Measurements from ENCODE around the gene IFRD1.

The IFRD1 gene

DNA sequence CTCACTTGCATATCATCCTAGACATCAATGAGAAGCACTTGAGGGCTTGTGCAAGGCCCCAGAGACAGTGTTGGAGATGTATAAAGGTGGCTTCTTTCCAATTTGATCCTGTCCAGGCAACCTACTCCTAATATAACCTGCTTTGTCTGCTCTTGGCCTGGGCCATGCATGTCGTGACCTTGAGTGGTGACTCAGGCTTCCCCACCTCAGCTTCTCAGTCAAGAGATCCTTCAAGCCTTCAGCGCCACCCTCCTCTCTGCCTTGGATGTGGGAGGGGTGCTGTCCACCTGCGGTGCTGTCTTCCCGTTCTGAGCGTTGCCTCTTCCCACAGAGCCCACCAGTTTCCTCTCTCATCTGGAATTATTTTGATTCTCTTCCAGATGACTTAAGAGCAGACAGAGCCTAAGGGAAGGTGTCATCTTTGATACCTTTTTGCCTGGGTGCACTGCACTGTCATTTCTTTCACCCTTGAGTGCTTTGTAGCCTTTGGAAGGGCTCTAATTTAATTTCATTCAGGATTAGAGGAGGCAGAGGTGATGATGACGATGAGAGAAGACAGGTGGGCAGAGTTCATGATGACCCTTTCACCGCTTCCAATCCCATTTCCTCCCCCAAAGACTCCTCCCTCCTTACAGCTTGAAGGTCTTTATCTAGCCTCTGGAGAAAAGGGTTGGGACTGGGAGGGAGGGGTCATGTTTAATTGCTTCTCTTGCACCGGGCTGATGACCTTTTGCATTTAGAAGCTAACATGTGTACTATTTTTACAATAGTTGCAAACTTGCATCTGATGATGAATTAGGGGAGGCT is 37.4 kb downstream of the IFRD1 start:
- no peak for DNase-seq (ENCODE audit: low read depth in 3 of 3)

DNA sequence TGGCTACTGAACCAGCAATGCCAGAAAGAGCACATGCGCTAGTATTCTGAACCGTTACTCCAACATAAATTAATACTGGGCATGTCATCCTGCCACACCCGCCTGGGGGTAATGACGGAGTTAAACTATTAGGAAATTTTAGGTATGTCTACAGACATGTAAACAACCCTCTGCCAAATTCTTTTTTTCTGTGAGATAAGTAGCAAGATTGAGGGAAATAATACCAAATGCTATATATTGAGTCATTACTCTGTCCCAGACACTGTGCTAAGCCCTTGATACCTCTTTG is 37.9 kb downstream of the IFRD1 start:
- DNase-seq (ENCODE audit: low read depth in 3 of 3), result no peak

DNA sequence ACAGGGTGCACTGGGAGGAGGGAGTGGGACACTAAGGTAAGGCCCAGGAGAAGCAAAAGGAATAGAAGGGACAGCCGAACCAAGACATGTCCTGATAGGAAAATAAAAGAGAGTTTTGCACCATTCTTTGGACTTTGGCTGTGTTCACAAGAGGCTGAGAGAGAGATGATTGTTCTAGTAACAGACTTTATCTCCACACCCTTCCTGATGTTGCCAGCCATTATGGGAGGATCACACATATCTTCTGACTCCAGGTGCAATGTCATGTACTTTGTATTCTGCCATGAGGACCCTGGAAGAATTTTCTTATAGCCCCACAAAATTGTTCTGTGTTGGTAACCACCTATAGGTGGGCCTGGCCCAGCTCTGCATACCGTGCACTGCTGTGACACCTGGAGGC is 41.9 kb downstream of the IFRD1 start:
- no peak for DNase-seq (ENCODE audit: low read depth in 3 of 3)

DNA sequence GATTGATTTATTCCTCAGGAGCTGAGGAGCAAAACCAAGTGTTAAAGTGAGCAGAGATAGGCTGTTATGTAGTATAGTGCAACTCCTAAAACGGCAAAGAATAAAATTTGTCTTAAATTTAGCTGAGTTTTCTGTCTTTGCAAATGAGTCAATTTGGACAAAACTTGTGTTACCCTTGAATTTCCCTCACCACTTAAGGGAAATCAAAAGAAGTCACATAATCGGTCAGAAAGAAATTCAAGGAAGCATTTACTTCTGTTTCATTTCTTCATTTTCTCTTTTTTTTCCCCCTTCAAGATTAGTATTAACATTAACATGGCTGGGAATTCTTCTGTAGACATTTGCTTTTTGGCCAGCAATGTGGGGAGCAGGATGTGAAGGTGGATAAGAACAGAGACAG is 44.4 kb downstream of the IFRD1 start:
- DNase-seq (ENCODE audit: low read depth in 3 of 3), result no peak

DNA sequence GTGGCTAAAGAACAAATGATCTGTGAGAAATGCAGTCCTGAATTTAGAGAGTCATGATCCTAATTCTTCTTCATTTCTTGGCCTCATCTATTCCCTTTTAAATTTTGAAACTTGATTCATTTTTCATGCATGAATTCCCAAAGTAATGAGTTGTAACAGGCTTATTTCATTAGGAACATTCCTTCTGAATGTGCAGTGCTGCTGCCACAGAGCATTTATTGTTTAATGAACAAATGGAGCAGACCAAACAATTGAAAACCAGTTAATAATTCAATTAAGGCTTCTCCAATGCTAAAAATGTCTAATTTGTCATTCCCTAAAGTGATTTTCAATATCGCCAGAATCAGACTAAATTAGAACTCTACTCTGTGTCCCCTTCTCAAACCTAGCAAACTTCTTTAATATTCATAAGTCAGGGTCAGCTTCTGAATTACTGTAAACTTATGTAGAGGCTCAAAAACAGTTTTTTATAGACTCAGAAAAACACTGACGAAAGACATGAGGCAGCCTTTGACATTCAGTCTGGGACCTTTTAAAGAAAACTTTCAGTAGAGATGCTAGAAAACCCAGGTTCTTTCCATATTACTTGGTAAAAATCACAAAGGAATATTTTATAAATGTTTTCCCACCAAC is 45.0 kb downstream of the IFRD1 start:
- DNase-seq (ENCODE audit: low read depth in 3 of 3), result no peak

DNA sequence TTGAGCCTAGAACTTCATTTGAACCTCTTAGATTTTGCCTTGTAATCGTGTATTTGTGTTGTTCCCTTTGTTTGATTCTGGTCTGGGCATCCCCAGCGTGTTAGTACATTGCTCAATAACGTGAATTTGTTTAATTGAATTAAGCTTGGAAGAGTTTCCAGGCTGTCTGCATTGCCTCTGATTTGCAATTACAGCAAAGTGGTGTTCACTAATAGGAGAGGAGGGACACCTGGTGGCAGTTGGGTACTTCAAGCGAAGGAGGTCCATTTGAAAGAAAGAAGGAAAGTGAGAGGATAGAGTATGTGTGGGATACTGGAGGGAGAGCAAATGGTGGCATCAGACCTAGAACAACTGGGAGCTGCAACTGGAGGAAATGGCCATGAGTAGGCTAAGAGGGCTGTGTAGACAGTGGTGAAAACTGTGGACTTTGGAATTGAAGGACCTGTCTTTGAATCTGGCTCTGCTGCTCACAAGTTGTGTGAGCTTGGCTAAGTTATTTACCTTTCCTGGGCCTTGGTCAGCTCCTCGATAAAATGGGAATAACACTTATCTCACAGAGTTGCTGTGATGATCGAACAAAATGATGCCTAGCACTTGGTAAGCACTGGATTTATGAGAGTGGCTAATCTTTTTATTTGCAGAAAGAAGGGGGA is 45.7 kb downstream of the IFRD1 start:
- DNase-seq (ENCODE audit: low read depth in 3 of 3), result no peak

DNA sequence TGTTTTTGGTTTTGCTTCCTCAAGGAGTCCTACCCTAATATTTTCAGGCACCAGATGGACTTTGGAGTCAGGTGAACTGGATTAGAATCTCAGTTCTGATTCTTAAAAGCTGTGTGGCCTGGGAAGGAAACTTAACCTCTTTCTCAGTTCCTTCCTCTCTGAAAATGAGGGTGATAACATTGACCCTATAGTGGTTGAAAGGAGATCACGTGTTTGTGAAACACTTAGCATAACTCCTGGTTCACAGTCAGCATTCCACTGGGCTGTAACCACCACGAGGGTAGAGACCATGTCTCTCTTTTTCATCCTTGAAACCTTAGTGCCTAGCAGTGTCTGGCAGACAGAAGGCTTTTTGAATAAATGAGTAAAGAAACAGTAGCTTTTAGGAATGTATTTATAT is 47.2 kb downstream of the IFRD1 start:
- no peak for DNase-seq (ENCODE audit: low read depth in 3 of 3)

DNA sequence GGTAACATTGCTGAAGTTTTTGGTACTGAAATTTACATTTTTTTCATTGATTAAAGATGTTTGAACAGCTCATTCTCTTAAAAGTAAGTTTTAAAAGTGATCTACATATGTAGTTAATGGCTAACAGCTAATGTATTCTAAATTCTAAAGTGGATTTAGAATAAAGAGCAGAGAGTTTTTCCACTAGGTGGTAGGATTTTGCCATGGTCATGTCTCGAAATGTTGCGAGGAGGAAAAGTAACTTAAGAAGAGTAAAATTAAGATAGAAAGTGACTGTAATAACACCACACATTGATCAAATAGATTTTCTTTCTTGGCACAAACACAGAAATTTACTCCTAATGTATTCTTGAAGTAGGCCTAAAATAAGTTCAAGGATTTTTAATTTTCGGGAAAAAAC is 50.4 kb downstream of the IFRD1 start:
- no peak for DNase-seq (ENCODE audit: low read depth in 3 of 3)

DNA sequence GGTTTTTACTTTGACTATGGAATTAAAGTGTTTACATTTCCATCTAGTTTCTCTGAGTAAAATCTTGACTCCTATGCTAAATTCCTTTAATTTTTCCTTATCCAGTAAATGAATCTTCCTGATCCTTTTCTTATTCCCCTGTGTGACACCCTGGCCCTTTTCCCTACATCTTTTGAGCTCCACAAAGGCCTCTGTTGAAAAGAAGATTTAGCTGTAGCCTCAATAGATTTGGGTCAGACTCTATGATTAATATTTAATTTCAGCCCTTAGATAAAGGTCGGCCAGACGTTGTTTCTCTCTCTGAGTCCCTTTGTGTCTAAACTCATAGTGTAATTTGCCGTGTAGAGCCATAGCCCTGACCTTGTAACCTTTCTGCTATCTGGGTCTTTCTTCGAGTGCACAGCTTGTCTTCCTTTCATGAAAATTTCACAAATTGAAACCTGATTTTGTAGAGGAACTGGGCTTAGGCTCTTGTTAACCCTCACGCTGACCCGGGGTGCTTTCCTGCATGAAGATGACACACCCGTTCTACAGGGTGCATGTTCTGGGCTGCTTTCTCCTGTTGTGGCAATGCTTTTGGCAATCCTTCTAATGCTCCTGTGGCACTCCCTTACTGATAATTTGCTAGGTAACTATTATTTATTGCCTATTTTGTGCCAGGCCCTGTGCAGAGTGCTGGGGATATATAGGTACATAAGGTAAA is 51.7 kb downstream of the IFRD1 start:
- DNase-seq (ENCODE audit: low read depth in 3 of 3), result no peak

DNA sequence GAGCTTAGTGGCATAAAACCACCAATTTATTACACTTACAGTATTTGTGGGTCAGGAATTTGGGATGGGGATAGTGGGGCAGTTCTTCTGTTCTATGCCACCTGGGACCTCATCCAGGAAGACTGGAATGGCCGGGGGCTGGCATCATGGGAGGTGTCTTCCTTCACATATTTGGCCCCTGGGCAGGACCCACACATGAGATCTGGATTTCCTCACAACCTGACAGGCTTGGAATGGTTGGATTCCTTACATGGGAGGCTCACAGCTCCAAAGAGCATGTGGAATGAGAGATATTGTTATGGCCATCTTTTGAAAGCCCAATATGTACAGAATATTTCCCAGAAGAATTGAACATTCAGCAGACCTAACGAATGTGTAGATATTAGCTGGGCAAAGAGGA is 52.4 kb downstream of the IFRD1 start:
- no peak for DNase-seq (ENCODE audit: low read depth in 3 of 3)

DNA sequence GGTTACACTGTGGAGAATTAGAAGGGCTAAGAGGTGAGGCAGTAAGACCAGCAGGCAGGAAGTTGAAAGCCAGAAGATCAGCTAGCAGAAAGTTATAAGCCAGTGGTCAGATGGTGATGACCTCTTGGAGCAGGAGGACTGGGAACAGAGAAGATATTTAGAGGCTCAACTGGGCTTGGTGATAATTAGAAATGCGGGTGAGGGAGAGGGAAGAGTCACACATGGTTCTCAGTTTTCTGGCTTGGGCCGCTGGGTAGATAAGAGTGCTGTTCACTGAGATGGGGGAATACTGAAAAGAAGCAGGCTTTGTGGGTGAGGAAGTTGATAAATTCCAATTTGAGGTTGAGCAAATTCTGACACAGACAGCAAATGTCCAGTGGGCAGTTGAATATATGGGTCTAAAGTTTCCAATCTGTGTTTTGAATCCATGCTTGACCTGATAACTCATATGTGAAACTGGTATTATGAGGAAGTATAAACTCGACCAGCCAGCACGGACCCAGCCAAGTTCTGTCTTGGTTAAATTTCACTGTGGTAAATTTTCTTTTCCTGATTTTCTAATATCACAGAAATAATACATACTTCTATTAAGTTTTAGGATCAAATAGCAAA is 53.2 kb downstream of the IFRD1 start:
- no peak for DNase-seq (ENCODE audit: low read depth in 3 of 3)

DNA sequence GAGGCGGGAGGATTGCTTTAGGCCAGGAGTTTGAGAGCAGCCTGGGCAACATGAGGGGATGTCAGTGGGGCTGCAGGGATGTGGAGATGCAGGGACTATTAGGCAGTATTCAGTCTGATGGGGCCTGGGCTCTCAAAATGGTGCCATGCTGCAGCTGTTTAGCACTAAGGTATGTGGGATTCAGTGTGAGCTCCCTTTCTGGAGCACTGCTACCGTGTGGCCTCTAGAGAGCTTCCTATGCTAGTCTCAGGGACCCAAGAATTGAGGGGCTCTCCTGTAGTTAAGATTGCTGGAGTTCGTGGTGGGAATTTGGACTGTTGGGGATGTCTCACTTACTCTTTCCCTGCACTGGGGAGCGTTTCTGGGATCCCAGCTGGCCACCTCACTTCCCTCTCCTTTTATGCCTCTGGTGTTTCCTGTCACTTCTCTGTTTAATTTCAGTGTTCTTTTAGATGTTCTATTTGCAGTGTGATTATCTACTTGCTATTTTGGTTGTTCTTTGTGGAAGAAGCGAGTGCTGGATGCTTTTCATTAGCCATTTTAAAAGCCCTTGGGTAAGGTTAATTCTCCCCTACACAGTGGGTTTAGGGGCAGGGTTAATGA is 53.9 kb downstream of the IFRD1 start:
- DNase-seq (ENCODE audit: low read depth in 3 of 3), result no peak

DNA sequence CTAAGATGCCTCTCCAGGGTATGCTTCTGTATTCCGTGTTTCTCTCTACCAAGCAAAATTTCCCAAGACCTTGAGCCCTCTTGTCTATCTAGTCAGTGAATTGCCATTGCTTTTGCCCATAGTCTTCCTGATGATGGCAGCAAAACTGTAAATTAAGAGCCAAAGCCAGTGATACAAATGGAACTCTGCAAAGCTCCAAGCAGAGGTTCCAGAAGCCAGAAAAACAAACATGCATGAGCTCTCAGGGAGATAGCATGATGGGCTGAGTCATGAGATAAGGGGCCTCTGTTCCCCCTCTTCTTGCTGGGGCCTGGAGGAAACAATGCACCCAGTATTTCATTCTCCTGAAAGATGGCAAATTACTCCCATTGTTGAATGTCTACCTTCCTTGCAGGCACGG is 55.2 kb downstream of the IFRD1 start:
- no peak for DNase-seq (ENCODE audit: low read depth in 3 of 3)

DNA sequence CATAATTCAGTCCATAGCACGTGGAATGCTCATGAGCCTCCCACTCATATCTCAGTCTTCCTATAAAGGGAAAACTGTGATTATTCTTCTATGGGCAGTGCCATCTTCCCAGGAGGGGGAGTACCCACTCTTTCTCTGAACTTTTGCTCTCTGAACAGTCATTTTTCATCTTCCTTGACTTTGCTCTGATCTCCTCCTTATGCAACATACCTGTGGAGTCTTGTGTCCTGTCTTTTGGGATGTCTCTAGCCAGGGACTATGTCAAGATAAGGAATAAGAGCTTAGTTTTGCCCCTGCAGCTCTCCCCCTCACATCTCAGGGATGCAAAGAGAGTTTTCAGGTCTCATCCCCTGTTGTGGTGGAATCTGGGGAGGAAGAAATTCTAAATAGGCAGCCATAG is 58.1 kb downstream of the IFRD1 start:
- no peak for DNase-seq (ENCODE audit: low read depth in 3 of 3)

DNA sequence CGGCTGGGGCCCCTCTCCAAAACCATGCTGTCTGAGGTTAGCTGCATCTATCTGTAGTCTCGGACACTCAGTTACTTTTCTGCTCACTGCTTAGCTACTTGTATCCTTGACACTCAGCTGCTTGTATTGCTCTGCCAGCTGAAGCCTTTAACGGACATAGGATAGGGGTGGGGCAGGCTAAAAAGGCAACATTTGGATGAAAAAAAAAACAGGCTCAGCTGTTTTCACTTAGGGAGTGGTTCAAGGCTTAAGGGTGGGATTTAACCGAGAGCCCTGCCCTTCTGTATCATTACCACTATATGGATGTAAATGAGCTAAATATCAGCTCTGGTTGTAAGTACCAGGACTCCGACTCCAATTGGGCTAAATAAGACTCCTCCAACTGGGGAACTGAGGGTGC is 59.1 kb downstream of the IFRD1 start:
- DNase-seq (ENCODE audit: low read depth in 3 of 3), result no peak

DNA sequence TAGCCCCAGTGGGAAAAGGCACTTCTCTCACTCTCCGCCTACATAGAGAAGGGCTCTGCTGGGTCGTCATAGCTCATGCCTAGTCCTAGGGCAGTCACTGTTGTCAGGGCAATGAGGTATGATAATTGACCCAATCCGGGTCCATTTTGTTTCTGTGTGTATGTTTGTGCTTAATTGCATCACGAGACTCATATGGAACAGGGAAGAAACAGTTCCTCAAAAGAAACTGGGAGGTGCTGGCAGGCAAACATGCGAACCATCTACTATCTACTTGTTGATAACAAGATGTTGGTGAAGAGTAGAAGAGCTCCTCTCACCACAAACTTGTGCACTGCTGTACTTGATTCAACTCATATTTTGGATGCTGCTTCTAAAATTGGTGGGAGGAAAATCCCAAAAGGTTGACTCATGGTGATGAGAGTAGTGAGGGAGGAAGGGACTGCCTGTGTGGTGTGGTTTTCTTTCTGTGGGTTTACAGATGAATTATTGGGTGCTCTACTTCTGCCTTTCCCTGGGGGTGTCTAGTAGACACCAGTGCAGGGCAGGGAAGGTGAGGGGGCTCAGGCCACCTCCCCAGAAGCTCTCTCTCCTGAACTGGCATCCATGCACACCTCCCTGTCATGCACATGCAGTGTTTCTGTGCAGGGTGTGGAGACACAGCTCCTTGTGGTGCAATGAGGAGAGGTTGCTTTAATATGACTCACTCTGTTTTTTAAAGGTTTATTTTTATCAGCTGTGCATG is 59.9 kb downstream of the IFRD1 start:
- DNase-seq (ENCODE audit: low read depth in 3 of 3), result no peak

DNA sequence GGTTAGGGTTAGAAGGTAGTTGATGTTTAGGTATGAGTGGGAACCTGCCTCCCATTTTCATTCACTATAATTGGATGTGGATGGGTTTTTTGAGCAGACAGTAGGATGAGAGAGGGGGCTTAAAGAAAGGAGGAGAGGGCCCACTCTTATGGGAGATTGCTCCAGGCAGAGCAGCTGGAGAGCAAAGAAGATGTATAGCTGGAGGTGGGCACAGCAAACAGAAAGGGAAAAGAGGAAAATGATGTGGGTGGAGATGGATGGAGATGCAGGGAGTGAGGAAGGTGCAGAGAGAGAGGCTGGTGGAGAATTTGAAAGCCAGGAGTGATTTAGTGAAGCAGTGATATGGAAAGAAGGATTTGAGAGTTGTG is 60.5 kb downstream of the IFRD1 start:
- no peak for DNase-seq (ENCODE audit: low read depth in 3 of 3)

DNA sequence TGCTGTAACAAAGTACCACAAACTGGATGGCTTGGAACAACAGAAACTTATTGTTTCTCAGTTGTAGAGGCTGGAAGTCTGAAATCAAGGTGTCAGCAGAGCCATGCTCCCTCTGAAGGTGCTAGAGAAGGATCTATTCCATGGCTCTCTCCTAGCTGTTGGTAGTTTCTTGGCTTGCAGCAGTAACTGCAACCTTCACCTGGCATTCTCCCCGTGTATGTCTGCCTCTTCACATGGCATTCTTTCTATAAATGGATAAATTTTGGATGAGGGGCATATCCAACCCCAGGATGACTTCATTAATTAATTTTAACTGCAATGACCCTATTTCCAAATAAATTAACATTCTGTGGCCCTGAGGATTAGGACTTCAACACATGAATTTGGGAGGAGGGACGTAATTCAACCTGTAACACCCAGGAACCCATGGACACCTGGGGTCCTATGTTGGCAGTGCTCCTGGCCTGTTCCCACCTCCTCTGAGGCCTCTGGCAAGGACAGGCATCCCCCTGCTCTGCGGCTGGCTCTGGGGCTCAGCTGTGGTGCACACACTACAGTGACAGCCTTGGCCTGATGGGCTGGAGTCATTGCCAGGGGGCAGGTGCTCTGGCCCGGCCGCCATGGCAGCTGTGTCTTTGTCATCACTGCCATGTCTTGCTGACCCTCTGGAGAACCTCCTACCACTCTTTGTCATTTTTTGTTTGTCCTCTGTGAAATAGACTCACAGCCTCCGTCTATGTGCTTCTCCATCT is 61.4 kb downstream of the IFRD1 start:
- DNase-seq (ENCODE audit: low read depth in 3 of 3), result no peak

DNA sequence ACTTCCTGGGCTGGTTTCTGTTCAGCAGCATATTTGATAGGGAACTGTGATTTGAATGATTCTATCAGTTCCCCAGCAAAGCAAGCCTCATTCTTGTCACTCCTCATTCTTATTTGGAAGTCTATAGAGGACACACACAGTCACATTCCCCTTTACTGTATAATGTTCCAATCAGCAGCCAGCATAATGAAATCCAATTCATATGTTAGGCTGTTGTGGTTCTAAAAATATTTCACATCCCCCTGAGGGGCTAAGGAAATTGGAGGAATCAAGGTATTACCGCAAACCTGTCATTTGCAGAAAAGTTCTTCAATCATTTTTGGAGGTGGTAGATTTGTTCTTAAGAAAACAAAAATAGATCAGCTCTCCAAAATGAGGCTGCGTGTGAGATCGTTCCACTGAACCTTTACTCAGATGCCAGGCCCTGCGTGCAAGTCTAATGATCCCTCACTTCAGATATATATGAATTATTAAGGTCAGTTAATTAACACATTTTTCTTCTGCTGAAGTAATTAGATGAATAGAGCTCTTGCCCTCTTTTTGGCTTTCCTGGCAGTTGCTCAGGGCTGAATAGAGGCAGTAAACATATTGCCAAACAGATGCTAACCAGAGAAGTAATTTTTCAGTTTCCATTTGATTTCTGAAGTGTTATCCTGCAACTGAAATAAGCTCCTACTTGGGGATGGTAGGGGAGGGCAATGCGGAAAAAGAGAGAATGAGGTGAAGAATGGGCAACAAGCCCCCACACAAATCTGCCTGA is 62.4 kb downstream of the IFRD1 start:
- DNase-seq (ENCODE audit: low read depth in 3 of 3), result no peak

DNA sequence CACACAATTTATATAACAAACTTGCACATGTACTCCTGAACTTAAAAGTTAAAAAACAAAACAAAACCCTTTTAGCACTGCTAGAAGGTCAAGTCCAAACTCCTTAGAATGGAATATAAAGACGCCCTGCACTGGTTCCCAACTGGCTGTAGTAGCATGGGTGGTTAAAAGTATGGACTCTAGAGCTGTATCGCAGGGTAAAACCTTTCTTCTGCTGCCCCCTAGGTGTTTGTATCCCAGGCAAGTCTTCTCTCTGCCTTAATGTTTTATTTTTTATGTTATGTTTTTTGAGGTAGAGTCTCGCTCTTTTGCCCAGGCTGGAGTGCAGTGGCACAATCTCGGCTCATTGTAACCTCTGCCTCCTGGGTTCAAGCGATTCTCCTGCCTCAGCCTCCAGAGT is 65.7 kb downstream of the IFRD1 start:
- DNase-seq (ENCODE audit: low read depth in 3 of 3), result no peak
